ENCODE measurements around the gene LRRC4B. TPM values are rescaled to one million over a fixed set of nuclear protein-coding genes. Genes with fewer than 3 reads are reported as not detected.

Gene LRRC4B
- total RNA-seq, 4 donors from 2014 or later = 0.24 to 1.0 (median 0.81) TPM

- 86% methylated on average over 4 of the region's 4 CpGs for WGBS
- Histone ChIP-seq H3K27ac (no peak overlapping the region), H3K9me3 (no peaks in the 10 kb centered on the region), H3K4me3 (no peak overlapping the region), H3K36me3 (no peaks in the 10 kb centered on the region), H3K27me3 (peaks cover 57% of the 10 kb centered on the region), H3K4me1 (no peaks in the 10 kb centered on the region)
- TF ChIP-seq EP300 (IDR thresholded peaks at IDR 0.05) (no peak), CTCF (IDR thresholded peaks at IDR 0.05) (no peak), POLR2AphosphoS5 (IDR thresholded peaks at IDR 0.05) (no peak), POLR2A (IDR thresholded peaks at IDR 0.05) (no peak)
- no peak for DNase-seq (ENCODE audit: low spot score in 2 of 2)
Observed at GRCh38 chr19:50602935-50603334, 34.7 kb upstream of the LRRC4B start.

- Histone ChIP-seq H3K36me3 (no peaks in the 10 kb centered on the region), H3K4me1 (no peaks in the 10 kb centered on the region), H3K27me3 (peaks cover 52% of the 10 kb centered on the region), H3K9me3 (no peaks in the 10 kb centered on the region), H3K4me3 (no peak overlapping the region), H3K27ac (no peak overlapping the region)
- 92% methylated on average over 6 of the region's 6 CpGs for WGBS
- DNase-seq (ENCODE audit: low spot score in 2 of 2) = no peak
- TF ChIP-seq POLR2AphosphoS5 (IDR thresholded peaks at IDR 0.05) (no peak), EP300 (IDR thresholded peaks at IDR 0.05) (no peak), CTCF (IDR thresholded peaks at IDR 0.05) (no peak), POLR2A (IDR thresholded peaks at IDR 0.05) (no peak)
Observed at GRCh38 chr19:50602496-50602895, 34.3 kb upstream of the LRRC4B start.

GRCh38 chr19:50602089-50602422 lies 33.8 kb upstream of the LRRC4B start:
- no peak for DNase-seq (ENCODE audit: low spot score in 2 of 2)
- H3K27me3 ChIP-seq = peaks cover 48% of the 10 kb centered on the region
- H3K9me3 ChIP-seq = no peaks in the 10 kb centered on the region
- no peaks in the 10 kb centered on the region for H3K4me1 ChIP-seq
- H3K27ac ChIP-seq = no peak overlapping the region
- WGBS = 85% methylated on average over 5 of the region's 5 CpGs
- H3K36me3 ChIP-seq = no peaks in the 10 kb centered on the region
- H3K4me3 ChIP-seq = no peak overlapping the region
- TF ChIP-seq CTCF (IDR thresholded peaks at IDR 0.05) (no peak), EP300 (IDR thresholded peaks at IDR 0.05) (no peak), POLR2A (IDR thresholded peaks at IDR 0.05) (no peak), POLR2AphosphoS5 (IDR thresholded peaks at IDR 0.05) (no peak)

- Histone ChIP-seq H3K4me1 (no peaks in the 10 kb centered on the region), H3K27me3 (peaks cover 43% of the 10 kb centered on the region), H3K9me3 (no peaks in the 10 kb centered on the region), H3K36me3 (no peaks in the 10 kb centered on the region), H3K4me3 (no peak overlapping the region), H3K27ac (no peak overlapping the region)
- TF ChIP-seq EP300 (IDR thresholded peaks at IDR 0.05) (no peak), CTCF (IDR thresholded peaks at IDR 0.05) (no peak), POLR2A (IDR thresholded peaks at IDR 0.05) (no peak), POLR2AphosphoS5 (IDR thresholded peaks at IDR 0.05) (no peak)
- DNase-seq (ENCODE audit: low spot score in 2 of 2) = no peak
- WGBS = 69% methylated on average over 11 of the region's 11 CpGs
Observed at GRCh38 chr19:50601407-50602088, 33.3 kb upstream of the LRRC4B start.

GRCh38 chr19:50599427-50599826 lies 31.2 kb upstream of the LRRC4B start:
- Histone ChIP-seq H3K4me1 (no peaks in the 10 kb centered on the region), H3K4me3 (no peak overlapping the region), H3K27me3 (peaks cover 46% of the 10 kb centered on the region), H3K9me3 (no peaks in the 10 kb centered on the region), H3K27ac (no peak overlapping the region), H3K36me3 (no peaks in the 10 kb centered on the region)
- WGBS = 78% methylated on average over 9 of the region's 9 CpGs
- DNase-seq (ENCODE audit: low spot score in 2 of 2) = no peak
- TF ChIP-seq EP300 (IDR thresholded peaks at IDR 0.05) (no peak), POLR2AphosphoS5 (IDR thresholded peaks at IDR 0.05) (no peak), CTCF (IDR thresholded peaks at IDR 0.05) (no peak), POLR2A (IDR thresholded peaks at IDR 0.05) (no peak)
